Measurements from ENCODE around the gene NARS2. TPM values are rescaled to one million over a fixed set of nuclear protein-coding genes. Genes with fewer than 3 reads are reported as not detected.

NARS2 gene
- total RNA-seq, 4 donors from 2014 or later, result 9.2 to 39.9 (median 19.6) TPM

DNA sequence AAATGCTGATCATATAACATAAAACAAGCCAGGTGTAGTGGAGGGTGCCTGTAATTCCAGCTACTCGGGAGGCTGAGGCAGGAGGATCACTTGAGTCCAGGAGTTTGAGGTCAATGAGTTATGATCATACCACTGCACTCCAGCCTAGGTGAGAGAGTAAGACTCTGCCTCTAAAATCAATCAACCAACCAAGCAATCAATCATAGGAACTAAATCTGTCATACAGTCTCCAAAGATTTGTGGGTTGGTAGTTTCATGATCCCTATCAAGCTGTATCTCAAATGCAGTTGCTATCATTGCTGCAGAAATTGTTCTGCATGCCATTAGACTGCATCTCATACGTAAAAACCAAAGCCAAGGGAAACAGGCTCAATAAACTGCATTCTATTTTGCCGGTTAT is 33.1 kb downstream of the NARS2 start:
- H3K4me3 ChIP-seq, result no peak overlapping the region
- TF ChIP-seq, protein P1, sequence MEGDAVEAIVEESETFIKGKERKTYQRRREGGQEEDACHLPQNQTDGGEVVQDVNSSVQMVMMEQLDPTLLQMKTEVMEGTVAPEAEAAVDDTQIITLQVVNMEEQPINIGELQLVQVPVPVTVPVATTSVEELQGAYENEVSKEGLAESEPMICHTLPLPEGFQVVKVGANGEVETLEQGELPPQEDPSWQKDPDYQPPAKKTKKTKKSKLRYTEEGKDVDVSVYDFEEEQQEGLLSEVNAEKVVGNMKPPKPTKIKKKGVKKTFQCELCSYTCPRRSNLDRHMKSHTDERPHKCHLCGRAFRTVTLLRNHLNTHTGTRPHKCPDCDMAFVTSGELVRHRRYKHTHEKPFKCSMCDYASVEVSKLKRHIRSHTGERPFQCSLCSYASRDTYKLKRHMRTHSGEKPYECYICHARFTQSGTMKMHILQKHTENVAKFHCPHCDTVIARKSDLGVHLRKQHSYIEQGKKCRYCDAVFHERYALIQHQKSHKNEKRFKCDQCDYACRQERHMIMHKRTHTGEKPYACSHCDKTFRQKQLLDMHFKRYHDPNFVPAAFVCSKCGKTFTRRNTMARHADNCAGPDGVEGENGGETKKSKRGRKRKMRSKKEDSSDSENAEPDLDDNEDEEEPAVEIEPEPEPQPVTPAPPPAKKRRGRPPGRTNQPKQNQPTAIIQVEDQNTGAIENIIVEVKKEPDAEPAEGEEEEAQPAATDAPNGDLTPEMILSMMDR (IDR thresholded peaks at IDR 0.05), result no peak
- no peak for TF ChIP-seq POLR2A (IDR thresholded peaks at IDR 0.05)
- intact Hi-C loops (cut with DNase I; ENCODE audit: low total_unique reads), result no loop called here
- H3K27ac ChIP-seq, result no peak overlapping the region
- H3K27me3 ChIP-seq, result no peaks in the 10 kb centered on the region
- no peaks in the 10 kb centered on the region for H3K4me1 ChIP-seq
- H3K36me3 ChIP-seq, result no peaks in the 10 kb centered on the region
- DNase-seq, result no peak
- no peaks in the 10 kb centered on the region for H3K9me3 ChIP-seq

DNA sequence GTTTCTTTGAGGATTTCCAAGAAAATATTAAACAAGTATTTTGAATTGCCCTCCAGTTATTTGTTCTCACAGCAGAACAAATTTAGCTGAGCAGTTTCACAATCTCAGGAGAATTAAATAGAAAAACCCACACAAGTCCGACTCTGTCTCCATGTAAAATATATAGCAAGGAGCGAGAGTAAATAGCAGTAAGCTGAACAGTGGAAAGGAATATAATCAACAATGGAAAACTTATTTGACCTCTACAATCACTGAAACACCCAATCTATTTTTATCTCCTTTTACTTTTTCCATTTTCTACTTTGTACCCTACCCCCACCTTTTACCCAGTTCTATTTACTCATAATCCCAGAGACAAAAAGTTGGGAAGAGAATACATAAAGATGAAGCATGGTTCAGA is 34.4 kb downstream of the NARS2 start:
- TF ChIP-seq, protein P1 (IDR thresholded peaks at IDR 0.05), result no peak
- no peak for TF ChIP-seq POLR2A (IDR thresholded peaks at IDR 0.05)
- intact Hi-C loops (cut with DNase I; ENCODE audit: low total_unique reads), result no loop called here
- Histone ChIP-seq H3K4me1 (no peaks in the 10 kb centered on the region), H3K27me3 (no peaks in the 10 kb centered on the region), H3K9me3 (no peaks in the 10 kb centered on the region), H3K36me3 (no peaks in the 10 kb centered on the region), H3K27ac (no peak overlapping the region), H3K4me3 (no peak overlapping the region)
- DNase-seq, result no peak

DNA sequence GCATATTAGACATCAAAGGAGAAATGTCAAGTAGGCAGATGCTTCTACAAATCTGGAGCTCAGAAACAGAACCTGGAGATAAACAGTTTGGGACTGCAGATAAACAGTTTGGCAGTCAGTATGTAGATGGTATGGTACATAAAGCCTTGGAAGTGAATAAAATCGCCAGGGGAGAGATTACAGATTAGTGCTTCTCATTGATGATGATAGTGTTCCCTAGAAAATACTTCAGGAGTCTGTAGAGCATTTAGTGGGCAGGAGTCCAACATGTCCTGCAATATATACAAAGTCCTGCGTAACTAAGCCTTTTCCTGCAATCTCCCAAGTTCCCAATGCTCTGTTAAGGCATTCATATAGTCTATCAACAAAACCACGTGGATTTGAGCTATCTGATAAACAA is 35.2 kb downstream of the NARS2 start:
- no peak for DNase-seq
- no peak overlapping the region for H3K4me3 ChIP-seq
- intact Hi-C loops (cut with DNase I; ENCODE audit: low total_unique reads), result no loop called here
- H3K9me3 ChIP-seq, result no peaks in the 10 kb centered on the region
- no peaks in the 10 kb centered on the region for H3K4me1 ChIP-seq
- H3K27me3 ChIP-seq, result no peaks in the 10 kb centered on the region
- H3K36me3 ChIP-seq, result no peaks in the 10 kb centered on the region
- TF ChIP-seq, protein P1 (IDR thresholded peaks at IDR 0.05), result no peak
- no peak overlapping the region for H3K27ac ChIP-seq

DNA sequence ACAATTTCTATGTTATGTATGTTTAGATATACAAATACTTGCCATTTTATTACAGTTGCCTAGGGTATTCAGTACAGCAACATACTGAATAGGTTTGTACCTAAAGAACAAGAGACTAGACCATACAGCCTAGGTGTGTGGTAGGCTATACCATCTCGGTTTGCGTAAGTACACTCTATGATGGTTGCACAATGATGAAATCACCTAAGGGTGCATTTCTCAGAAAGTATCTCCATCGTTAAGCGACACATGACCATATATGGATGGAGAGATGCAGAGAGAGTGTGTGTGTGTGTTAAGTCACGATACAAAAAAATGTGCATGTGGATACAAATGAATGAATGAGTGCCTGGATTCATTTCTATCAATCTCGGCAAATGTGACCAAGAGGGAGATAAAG is 37.7 kb downstream of the NARS2 start:
- TF ChIP-seq, protein P1 (IDR thresholded peaks at IDR 0.05), result no peak
- TF ChIP-seq POLR2A (IDR thresholded peaks at IDR 0.05), result no peak
- Histone ChIP-seq H3K27ac (no peak overlapping the region), H3K9me3 (no peaks in the 10 kb centered on the region), H3K36me3 (no peaks in the 10 kb centered on the region), H3K4me3 (no peak overlapping the region), H3K4me1 (no peaks in the 10 kb centered on the region), H3K27me3 (no peaks in the 10 kb centered on the region)
- intact Hi-C loops (cut with DNase I; ENCODE audit: low total_unique reads), result no loop called here
- no peak for DNase-seq

DNA sequence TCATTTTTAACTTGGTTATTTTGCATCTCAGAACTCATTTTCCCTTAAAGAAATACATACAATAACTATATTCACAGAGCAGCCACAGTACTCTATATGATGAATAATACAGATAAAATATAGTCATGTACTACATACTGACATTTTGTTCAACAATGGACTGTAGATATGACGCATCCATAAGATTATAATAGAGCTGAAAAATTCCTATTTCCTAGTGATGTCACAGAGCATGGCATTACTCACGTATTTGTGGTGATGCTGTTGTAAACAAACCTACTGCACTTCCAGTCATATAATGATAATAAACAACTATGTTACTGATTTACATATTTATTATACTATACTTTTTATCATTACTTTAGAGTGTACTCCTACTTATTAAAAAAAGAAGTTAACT is 38.7 kb downstream of the NARS2 start:
- no peak overlapping the region for H3K4me3 ChIP-seq
- no peaks in the 10 kb centered on the region for H3K36me3 ChIP-seq
- H3K27ac ChIP-seq, result no peak overlapping the region
- DNase-seq, result no peak
- TF ChIP-seq POLR2A (IDR thresholded peaks at IDR 0.05), result no peak
- TF ChIP-seq, protein P1 (IDR thresholded peaks at IDR 0.05), result no peak
- H3K9me3 ChIP-seq, result no peaks in the 10 kb centered on the region
- intact Hi-C loops (cut with DNase I; ENCODE audit: low total_unique reads), result no loop called here
- no peaks in the 10 kb centered on the region for H3K4me1 ChIP-seq
- H3K27me3 ChIP-seq, result no peaks in the 10 kb centered on the region
